Nephron progenitor cell (in vitro differentiated cells): ENCODE data around the gene IRX4.

Experiments used
- DNase-seq: peaks from one replicate; pipeline ENCODE4 v3.0.0; 2021
- H3K27ac Mint-ChIP-seq: 2 replicates; pipeline ENCODE4 v1.8.0; 2021; ENCODE audit warnings: mild to moderate bottlenecking, moderate library complexity, mixed read lengths
- H3K27me3 Mint-ChIP-seq: 2 replicates; pipeline ENCODE4 v1.8.0; 2021; ENCODE audit warnings: mild to moderate bottlenecking, low read depth, mixed read lengths; ENCODE audit not compliant: poor library complexity
- H3K36me3 Mint-ChIP-seq: 2 replicates; pipeline ENCODE4 v1.8.0; 2021; ENCODE audit warnings: low read depth, mixed read lengths
- H3K4me1 Mint-ChIP-seq: 2 replicates; pipeline ENCODE4 v1.8.0; 2021; ENCODE audit warnings: mixed read lengths
- H3K4me3 Mint-ChIP-seq: 2 replicates; pipeline ENCODE4 v1.8.0; 2021; ENCODE audit warnings: mild to moderate bottlenecking, moderate library complexity, mixed read lengths
- H3K9me3 Mint-ChIP-seq: 2 replicates; pipeline ENCODE4 v1.8.0; 2021; ENCODE audit warnings: mild to moderate bottlenecking, moderate library complexity, mixed read lengths
- CTCF ChIP-seq: fragments of 200-600 bp; sonication (generic); IDR thresholded peaks from 2 replicates; pipeline ENCODE4 v1.5.0; 2021; ENCODE audit warnings: antibody characterized with exemption

Gene IRX4

GRCh38 chr5:1916041-1917001 lies 33.6 kb upstream of the IRX4 start:
- Mint-ChIP-seq H3K27me3 (peaks cover 34% of the 10 kb centered on the region), H3K27ac (no peak overlapping the region), H3K4me1 (no peaks in the 10 kb centered on the region), H3K36me3 (no peaks in the 10 kb centered on the region), H3K9me3 (peaks cover 4% of the 10 kb centered on the region), H3K4me3 (no peak overlapping the region)
- DNase-seq, result no peak
- TF ChIP-seq CTCF, result no peak

- Mint-ChIP-seq H3K9me3 (peaks cover 4% of the 10 kb centered on the region), H3K27me3 (peaks cover 34% of the 10 kb centered on the region), H3K27ac (no peak overlapping the region), H3K36me3 (no peaks in the 10 kb centered on the region), H3K4me1 (no peaks in the 10 kb centered on the region), H3K4me3 (no peak overlapping the region)
- no peak for TF ChIP-seq CTCF
- no peak for DNase-seq
Measured at GRCh38 chr5:1915316-1915715, 32.6 kb upstream of the IRX4 start.

- no peak overlapping the region for H3K27ac Mint-ChIP-seq
- H3K27me3 Mint-ChIP-seq, result peaks cover 33% of the 10 kb centered on the region
- TF ChIP-seq CTCF, result no peak
- H3K9me3 Mint-ChIP-seq, result peaks cover 4% of the 10 kb centered on the region
- no peak overlapping the region for H3K4me3 Mint-ChIP-seq
- H3K36me3 Mint-ChIP-seq, result no peaks in the 10 kb centered on the region
- H3K4me1 Mint-ChIP-seq, result no peaks in the 10 kb centered on the region
- no peak for DNase-seq
Measured at GRCh38 chr5:1914471-1914870, 31.7 kb upstream of the IRX4 start.

- Mint-ChIP-seq H3K27ac (no peak overlapping the region), H3K4me3 (no peak overlapping the region), H3K9me3 (peaks cover 4% of the 10 kb centered on the region), H3K27me3 (peaks cover 26% of the 10 kb centered on the region), H3K4me1 (no peaks in the 10 kb centered on the region), H3K36me3 (no peaks in the 10 kb centered on the region)
- DNase-seq, result no peak
- no peak for TF ChIP-seq CTCF
Measured at GRCh38 chr5:1913578-1913977, 30.9 kb upstream of the IRX4 start.

GRCh38 chr5:1912951-1913565 lies 30.3 kb upstream of the IRX4 start:
- Mint-ChIP-seq H3K36me3 (no peaks in the 10 kb centered on the region), H3K4me3 (no peak overlapping the region), H3K9me3 (peaks cover 4% of the 10 kb centered on the region), H3K27ac (no peak overlapping the region), H3K27me3 (peaks cover 26% of the 10 kb centered on the region), H3K4me1 (no peaks in the 10 kb centered on the region)
- no peak for DNase-seq
- no peak for TF ChIP-seq CTCF
